HG02973 (cell line): Measurements from ENCODE around the gene MZF1.
"Not testable (repeated sequence)": the region's sequence is repeated elsewhere in the genome, so short reads cannot be mapped to it uniquely, and the experiment has no call there.

Experiments used
- ATAC-seq: cut with Tn5 transposase; IDR thresholded peaks from one replicate; pipeline ENCODE4 v1.9.1; 2021; ENCODE audit warnings: moderate library complexity; ENCODE audit not compliant: unreplicated experiment

MZF1 gene

DNA sequence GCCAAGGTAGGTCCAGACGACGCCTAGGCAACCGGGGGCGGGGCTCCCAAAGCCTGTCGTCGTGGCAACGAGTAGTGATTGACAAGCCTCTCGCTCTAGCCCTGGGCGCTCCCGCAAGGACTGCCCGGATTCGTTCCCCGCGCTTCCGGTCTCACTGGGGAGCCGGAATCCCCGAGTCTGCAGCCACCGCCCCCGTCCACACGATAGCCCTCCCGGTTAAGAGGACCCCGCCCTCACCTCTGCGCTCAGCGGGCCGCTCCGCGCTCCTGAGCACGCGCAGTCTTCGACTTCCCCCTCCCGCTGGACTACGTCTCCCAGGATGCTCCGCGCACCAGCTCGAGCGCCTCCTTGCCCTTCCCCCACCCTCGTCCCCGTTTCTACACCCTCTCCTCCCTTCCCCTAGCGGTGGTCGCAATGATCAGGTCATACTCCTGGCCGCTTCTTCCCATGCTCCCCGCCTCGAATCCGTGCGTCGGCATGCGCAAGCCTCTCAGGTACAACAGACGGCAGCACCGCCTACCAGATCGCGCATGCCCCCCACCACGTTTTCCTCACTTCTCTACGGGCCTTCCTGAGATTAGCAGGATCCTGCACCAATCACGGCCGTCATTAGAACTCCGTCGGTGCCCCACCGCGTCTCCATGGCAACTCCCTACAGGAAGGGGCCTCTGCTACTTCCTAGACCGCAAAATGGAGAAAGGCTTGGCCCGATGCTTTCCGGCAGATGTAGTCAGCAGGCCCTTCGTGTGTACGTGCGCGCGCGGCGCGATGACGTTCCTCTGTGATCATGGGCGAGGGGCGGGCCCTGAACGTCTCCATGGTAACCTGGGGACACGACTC is at the start of gene MZF1:
MZF1 (minus strand) TSS at position 518 of the 840 bp plus-strand sequence. CDS start 1,946 bp downstream, outside the sequence.
- ATAC-seq, result peak; percentile 46

DNA sequence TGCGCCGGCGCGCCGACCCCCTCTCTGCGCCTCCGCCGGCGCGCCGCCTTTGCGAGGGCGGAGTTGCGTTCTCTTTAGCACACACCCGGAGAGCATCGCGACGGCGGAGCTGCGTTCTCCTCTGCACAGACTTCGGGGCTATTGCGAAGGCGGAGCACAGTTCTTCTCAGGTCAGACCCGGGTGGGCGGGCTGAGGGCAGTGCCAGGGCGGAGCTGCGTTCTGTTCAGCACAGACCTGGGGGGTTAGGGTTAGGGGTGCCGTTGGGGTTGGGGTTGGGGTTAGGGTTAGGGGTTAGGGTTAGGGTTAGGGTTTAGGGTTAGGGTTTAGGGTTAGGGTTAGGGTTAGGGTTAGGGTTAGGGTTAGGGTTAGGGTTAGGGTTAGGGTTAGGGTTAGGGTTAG is 34.1 kb upstream of the MZF1 start:
- not testable (repeated sequence) for ATAC-seq

DNA sequence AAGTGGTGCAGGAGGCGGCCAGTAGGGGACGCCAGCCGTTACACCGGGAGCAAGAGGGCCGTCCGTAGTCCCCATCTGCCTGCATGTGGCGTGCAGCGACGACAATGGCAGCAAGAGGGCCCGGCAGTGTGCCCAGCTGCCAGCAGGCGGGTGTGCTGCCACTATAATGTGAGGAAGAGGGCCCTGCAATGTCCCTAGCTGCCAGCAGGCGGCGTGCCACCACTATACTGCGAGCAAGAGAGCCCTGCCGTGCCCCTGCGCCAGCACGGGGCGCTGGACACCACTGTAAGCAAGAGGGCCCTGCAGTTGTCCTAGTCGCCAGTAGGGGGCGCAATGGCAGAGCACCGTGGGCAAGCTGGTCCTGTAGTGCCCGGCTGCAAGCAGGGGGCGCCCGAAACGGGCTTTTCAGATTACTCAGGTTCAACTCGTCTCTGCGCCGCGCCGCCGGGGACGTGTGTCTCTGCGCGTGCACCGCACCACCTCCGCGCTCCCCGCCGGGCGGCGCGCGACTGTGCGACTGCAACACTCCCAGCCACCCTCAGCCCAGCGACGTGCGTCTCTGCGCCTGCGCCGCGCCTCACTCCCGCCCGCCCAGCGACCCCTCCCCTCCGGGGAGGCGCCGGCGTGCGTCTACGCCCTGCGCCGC is 33.2 kb upstream of the MZF1 start:
- not testable (repeated sequence) for ATAC-seq

DNA sequence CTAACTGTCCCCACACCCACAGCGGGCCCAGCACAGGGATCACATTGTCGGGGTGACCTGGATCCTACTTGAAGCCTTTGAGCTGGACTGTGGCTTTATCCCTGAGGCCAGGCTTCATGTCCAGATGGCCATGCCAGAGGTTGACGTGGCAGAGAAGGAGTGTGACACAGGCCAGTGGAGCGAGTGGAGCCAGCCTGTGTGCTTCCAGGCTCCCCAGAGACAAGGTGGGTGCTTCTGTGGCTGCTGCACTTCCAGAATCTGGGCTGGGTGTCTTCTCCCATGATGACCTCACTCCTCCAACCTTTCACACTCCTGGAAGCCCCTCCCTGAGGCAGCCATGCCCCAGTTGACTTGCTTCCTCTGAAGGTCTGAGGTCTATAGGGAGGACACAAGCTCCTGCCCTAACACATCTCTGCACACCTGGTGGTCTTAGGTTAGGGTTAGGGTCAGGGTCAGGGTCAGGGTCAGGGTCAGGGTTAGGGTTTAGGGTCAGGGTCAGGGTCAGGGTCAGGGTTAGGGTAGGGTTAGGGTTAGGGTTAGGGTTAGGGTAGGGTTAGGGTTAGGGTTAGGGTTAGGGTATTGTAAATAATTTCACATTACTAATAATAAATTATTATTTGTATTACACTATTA is 13.1 kb upstream of the MZF1 start:
- no peak for ATAC-seq

DNA sequence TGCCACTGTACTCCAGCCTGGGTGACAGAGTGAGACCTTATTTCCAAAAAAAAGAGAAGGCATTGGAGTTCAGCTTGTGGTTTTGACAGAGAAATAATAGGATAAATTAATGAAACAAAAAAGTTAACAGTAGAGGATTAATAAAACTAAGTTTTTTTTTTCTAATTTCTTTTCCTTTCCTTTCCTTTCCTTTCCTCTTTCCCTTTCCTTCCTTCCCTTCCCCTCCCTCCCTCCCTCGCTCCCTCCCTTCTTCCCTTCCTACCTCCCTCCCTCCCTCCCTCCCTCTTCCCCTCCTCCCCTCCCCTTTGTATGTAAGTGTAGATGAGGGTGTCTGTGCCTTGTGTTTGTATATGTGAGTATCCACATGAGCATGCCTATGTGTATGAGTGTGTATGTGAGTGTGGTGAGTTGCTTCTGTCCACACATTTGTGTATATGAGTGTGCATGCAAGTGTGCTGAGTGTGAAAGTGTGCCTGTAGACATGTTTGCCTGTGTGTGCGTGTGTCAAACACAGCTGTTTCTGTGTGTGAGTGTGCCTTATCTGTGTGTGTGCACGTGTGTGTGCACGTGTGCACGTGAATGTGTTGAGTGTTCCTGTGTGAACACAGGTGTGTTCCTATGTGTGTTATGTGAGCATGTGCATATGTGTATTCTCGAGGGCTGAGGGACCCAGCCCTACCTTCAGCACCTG is 12.5 kb upstream of the MZF1 start:
- no peak for ATAC-seq

DNA sequence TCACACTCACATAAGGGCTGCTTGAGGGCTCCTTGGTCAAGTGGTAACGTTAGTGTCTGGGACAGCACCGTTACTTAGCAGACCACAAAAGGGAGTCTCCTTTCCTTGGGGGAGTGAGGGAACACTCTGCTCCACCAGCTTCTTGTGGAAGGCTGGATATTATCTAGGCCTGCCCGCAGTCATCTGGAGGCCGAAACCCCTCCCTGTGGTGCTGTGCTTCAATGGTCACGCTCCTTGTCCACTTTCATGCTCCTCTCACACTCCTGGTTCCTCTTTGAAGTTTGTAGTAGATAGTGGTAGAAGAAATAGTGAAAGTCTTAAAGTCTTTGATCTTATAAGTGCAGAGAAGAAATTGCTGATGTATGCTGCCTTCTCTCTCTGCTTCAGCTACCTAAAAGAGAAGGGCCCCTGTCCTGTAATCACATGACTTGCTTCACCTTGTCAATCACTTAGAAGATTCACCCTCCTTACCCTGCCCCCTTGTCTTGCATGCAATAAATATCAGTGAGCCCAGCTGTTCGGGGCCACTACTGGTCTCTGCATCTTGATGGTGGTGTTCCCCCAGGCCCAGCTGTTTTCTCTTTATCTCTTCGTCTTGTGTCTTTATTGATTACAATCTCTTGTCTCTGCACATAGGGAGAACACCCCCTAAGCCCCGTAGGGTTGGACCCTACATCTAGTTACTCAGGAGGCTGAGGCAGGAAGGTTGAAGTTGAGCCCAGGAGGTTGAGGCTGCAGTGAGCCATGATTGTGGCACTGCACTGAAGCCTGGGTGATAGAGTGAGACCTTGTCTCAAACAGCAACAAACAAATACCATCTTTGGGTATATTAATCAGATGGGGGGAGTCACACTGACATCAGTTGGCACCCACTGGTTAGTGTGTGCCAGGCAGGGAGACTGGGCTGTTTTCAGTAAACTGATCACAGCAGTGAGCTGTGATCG is 11.6 kb upstream of the MZF1 start:
- no peak for ATAC-seq

DNA sequence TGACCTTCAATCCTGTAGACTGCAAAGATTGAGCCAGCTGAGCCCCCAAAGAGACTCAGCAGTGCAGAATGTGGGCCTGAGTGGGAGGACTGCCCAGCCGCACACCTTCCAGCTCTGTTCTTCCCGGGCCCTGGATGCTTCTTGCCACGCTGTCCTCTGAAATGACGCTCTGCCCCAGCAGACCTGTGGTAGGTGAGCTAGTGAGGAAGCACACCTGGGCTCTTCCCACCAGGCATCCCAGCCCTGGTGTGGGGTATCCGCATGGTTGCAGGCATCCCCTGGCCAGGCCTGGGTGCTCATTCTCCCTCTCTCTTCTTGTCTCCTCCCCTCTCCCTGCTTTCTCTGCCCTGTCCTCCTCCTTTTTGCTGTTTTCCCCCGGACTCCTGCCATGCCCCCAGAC is 9.8 kb upstream of the MZF1 start:
- no peak for ATAC-seq

DNA sequence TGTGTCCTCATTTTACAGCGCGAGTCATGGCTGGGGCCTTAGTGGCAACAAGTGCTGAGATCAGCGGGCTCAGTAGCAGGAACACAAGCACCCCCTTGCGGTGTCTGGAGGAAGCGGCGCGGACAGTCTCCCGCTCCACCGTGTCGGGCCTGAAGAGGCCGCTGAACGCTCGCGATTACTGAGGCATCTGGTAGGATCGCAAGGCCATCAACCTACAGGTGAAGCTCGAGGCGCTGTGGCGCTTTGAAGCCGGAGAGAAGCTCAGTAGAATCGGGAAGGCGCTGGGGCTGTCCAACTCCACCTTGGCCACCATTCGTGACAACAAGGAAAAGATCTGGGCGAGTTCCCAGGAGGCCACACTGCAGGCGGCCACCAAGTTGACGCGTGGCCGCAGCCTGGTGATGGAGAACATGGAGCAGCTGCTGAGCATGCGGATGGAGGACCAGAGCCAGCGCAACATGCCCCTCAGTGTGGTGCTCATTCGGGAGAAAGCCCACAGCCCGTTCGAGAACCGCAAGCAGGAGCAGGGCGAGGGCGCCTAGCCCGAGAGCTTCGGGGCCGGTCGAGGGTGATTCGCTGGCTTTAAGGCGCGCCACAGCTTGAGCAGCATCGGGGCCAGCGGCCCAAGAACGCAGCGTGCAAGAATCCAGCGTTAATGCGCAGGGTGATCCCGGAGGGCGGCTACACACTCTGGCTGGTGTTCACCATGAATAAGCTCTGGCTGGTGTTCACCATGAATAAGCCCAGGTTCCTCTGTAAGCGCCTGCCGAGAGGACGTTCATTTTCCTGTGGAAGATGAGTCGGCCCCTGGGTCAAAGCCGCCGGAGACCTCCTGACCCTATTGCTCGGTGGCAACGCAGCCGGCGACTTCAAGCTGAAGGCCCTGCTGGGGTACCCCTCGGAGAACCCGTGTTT is 8.3 kb upstream of the MZF1 start:
- peak; percentile 74 for ATAC-seq

DNA sequence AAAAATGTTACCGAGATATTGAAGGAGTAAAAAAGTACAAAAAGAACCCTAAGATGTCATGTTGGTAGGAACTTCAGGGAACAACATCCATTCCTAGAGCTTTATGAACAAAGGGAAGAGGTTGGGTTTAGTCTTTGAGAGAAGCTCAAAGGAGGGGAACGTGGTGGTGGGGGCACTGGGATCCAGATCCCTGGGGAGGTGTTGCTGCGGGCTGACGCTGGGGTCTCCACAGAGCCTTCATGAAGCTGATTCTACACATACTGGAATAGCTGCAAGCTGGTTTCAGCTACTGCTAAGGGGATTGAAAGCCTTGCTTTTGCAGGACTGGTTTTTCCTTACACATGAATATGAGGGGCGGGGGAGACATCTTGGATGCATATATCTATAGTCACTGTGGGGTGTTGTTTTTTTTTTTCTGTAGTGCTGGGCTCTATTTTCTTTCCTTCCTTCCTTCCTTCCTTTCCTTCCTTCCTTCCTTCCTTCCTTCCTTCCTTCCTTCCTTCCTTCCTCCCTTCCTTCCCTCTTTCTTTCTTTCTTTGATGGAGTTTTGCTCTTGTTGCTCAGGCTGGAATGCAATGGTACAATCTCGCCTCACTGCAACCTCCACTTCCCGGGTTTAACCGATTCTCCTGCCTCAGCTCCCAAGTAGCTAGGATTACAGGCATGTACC is 6.5 kb upstream of the MZF1 start:
- no peak for ATAC-seq

DNA sequence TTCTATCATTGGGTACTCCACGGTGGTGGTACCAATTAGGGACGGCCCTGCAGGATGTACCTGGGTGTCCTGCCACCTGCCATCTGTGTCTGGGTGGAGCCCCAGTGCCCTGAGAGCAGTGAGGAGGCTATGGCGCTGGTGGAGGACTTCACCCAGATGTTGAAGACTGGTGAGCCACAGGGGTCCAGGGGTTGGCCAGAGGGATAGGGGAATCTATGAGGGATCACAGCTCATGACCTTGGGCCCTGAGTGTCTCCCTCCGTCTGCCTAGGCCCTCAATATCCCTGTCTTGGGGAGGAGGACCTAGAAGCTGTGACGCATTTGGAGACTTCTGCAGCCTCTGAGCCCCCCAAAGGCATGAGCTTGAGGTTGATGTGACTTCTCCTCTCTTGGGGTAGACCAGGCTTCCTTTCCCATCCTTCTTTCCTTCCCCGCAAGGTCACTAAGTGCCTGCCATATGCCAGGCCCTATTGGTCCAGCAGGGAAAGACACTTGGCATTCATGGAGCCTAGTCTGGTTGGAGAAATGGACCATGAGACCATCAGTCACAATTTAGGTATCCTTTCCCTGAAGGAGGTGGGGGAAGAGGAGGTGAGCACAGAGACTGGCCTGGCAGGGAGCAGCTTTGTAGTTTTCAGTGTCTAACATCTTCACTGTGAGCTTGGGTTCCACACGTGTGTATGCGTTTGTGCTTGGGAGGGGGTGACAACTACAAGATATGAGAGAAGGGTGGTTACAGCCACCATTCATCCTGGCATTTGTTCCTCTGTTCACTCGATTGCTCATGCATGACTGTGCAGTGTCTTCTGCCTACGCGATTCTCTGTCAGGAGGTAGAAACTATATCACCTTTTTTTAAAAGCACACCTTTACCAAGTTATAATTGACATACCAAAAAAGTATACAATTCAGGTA is 5.1 kb upstream of the MZF1 start:
- ATAC-seq, result no peak

DNA sequence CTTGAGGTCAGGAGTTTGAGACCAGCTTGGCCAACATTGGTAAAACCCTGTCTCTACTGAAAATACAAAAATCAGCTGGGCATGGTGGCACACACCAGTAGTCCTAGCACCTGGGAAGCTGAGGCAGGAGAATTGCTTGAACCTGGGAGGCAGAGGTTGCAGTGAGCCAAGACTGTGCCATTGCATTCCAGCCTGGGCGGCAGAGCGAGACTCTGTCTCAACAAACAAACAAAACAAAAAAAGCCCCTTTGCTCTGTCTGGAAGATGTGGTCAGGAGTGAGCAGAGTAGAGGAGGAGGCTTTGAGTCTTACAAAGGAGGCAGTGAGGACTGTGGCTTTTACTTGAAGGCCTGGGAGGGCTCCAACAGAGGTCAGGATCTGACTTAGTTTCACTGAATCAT is 4.4 kb upstream of the MZF1 start:
- not testable (repeated sequence) for ATAC-seq

DNA sequence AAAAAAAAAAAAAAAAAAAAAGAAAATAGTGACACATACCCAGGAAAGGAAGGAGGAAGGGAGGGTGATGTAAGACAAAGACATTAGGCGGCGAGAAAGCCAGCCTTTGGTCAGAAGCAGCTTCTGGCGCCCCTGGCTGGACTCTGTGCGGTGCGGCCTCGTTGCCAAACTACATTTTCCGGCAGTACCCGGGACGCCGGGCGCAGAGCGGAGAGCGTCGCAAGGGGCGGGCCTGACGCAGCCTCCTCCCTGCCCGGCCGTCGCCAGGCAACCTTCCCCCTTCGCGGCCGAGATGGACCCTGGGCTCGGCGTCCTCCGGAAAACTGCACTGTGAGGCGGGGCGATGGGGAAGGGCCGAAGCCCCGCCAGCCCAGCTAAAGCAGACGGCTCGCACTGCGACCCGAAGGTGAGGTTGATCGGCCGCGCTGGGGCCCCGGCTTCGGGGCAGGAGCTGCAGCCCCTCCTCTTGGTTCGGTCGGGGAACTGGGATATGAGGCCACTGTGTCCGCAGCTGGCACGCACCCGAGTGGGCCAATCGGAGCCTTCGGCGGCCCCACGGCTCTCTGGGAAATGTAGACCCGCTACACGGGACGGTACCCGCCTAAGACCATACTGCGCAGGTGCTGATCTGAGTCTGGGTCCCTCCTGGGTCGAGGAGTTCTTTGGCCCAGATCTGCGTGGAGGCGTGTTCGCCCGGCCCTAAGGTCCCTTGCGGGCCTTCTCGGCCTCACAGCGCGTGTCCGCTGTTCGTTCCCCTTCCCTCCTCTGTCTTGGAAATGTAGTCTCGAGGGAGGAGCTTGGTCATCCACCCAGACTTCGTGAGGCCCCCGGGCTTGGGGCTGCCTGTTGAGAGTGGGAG is 2.3 kb upstream of the MZF1 start:
- peak; percentile 38 for ATAC-seq

DNA sequence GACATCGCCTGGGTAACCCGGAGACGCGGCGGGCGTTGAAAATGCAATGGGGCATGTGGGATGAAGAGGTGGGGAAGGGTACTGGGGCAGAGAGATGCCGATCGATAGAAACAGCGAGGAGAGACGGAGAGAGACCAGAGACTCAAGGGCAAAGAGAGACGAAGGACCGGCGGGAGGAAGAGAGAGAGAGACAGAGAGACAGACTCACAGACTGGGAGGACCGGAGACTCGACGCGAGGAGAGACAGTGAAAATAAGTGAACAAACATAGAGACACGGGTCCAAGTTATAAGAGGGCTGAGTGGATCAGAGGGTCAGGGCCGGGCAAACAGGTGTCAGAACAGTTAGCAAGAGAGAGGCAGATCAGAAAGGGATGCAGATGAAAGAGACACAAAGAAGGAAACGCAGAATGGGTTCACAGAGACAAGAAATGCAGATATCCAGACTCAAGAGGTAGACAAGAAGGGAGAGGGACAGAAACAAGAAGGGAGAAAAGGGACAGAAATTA is 576 bp upstream of the MZF1 start:
- no peak for ATAC-seq

DNA sequence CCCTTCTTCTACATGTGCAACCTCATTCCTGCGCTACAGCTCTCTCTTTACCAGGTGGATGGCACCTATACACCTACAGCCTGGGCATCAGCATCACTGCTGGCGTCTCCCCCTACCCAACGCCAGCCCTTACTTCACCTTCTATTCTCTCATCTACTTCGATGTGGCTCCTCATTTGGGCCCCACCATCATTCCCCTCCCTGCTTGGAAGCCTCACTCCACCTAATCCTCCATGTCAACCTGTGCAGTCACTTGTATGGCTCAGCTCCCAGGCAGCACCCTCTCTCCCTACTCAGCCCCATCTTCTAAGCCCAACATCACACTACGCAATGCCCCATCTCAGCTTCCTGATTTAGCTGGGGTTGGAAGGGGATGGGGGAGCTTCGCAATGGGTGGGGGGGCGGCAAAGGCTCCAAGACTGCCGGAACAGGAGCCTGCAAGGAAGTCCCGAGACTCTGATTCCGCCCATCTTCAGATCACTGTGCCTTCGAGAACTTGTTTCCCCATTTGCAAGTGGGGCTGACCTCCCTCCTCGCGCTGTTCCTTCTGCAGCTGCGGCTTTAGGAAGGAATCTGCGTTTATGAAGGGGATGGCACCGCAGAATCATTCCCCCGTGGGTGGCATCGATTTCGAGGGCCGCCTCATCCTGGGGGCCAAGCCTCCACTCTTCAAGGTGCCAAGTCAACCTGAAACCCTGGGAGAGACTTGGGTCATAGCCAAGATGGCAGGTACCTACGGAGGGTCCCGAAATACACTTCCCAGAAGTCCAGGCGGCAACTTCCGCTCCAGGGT is 913 bp downstream of the MZF1 start:
- ATAC-seq, result no peak

DNA sequence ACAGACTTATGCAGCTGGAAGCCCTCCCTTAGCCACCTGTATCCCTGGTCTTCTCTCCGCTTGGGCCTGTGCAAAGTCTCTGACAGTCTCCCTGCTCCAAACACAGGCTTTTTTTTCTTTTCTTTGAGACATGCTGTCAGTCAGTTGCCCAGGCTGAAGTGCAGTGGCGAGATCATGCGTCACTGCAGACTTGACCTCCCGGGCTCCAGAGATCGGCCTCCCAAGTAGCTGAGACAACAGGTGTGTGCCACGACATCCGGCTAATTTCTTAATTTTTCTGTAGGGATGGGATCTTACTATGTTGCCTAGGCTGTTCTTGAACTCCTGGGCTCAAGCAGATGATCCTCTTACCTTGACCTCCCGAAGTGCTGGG is 1.6 kb downstream of the MZF1 start:
- ATAC-seq, result no peak
